ENCODE measurements around the gene CD59. TPM values are rescaled to one million over a fixed set of nuclear protein-coding genes. Genes with fewer than 3 reads are reported as not detected.

The CD59 gene
- total RNA-seq, 4 donors from 2014 or later: 190 to 448 (median 302) TPM

- Histone ChIP-seq H3K4me3 (no peak overlapping the region), H3K9me3 (no peaks in the 10 kb centered on the region), H3K4me1 (peaks cover 0 to 79% (median 40%) of the 10 kb centered on the region in 4 donors), H3K27ac (peak overlapping the region; percentile 8 to 96 (median 79)), H3K27me3 (no peaks in the 10 kb centered on the region), H3K36me3 (peaks cover 0 to 61% (median 11%) of the 10 kb centered on the region in 3 donors)
- TF ChIP-seq EP300 (IDR thresholded peaks at IDR 0.05): peak in 1 of 2 donors; percentile 65
- TF ChIP-seq POLR2A (IDR thresholded peaks at IDR 0.05): no peak
- no peak for TF ChIP-seq CTCF (IDR thresholded peaks at IDR 0.05)
- no peak for DNase-seq (ENCODE audit: low spot score in 2 of 2)
- WGBS, 2 donors: 27 to 35% methylated on average over 1 of the region's 1 CpG
Measured at GRCh38 chr11:33721426-33721825, 14.8 kb downstream of the CD59 start.

DNA sequence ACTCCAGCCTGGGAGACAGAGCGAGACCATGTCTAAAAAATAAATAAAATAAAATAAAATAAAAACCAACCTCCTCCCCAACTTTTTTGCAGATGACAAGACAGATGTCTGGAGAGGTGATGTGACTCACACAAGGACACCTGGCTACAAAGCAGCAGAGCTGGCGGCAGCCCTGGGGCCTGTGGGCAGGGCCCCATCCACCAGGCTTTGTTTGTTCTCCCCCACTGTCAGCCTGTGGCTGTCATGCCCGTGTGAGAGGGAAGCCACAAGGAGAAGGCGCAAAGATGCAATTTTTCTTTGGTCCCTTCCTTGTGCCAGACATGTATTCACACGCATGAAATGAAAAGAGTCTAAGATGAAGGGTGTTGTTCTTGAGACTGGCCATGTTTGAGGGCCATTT is 16.6 kb downstream of the CD59 start:
- Histone ChIP-seq H3K9me3 (no peaks in the 10 kb centered on the region), H3K27me3 (no peaks in the 10 kb centered on the region), H3K4me1 (peaks cover 0 to 80% (median 44%) of the 10 kb centered on the region in 4 donors), H3K4me3 (no peak overlapping the region), H3K36me3 (peaks cover 0 to 71% (median 11%) of the 10 kb centered on the region in 3 donors), H3K27ac (peak overlapping the region in 2 of 4 donors; percentile 90 to 96)
- no peak for TF ChIP-seq EP300 (IDR thresholded peaks at IDR 0.05)
- no peak for TF ChIP-seq POLR2A (IDR thresholded peaks at IDR 0.05)
- no peak for TF ChIP-seq CTCF (IDR thresholded peaks at IDR 0.05)
- WGBS, 2 donors: 83 to 85% methylated on average over 5 of the region's 5 CpGs
- no peak for DNase-seq (ENCODE audit: low spot score in 2 of 2)

DNA sequence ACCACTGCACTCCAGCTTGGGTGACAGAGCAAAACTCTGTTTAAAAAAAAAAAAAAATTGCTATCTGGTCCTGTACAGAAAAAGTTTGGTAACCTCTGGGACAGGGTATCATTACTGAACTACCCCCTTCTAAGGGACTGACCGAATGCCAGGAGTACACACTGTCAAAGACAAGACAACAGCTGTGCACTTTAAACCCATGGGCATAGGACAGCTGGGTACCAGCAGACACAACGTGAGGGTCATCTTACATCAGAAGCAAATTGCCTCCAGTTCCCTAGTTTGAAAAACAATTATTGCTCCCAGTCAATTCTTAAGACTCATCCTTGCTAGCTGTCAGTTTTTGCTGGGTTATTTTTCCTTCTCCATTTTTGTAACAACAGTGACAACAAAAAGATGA is 17.8 kb downstream of the CD59 start:
- peaks cover 0 to 79% (median 11%) of the 10 kb centered on the region in 3 donors for H3K36me3 ChIP-seq

DNA sequence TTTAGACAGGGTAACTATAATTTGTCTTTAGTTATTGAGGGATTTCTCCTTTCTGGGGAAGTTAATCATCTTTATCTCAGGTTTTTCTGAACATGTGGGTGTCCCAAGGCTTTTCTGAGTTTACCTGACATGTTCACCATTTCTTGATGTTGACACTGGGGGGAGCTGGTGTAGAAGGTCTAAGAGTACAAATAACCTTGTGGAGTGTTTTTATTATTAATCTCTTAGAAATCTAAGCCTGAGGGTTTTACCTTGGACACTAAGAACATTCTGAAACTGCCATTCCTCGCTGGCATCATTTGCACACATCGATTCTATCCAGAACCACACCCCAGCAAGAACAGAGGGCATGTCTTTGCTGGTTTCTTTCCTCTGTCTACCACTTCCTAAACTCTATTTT is 20.0 kb downstream of the CD59 start:
- Histone ChIP-seq H3K4me3 (no peak overlapping the region), H3K27ac (peak overlapping the region in 2 of 4 donors; percentile 45 to 72), H3K9me3 (no peaks in the 10 kb centered on the region), H3K36me3 (peaks cover 0 to 81% (median 11%) of the 10 kb centered on the region in 3 donors), H3K27me3 (no peaks in the 10 kb centered on the region), H3K4me1 (peaks cover 0 to 68% (median 17%) of the 10 kb centered on the region in 4 donors)
- WGBS, 2 donors: 69 to 77% methylated on average over 2 of the region's 2 CpGs
- TF ChIP-seq EP300 (IDR thresholded peaks at IDR 0.05) (no peak), CTCF (IDR thresholded peaks at IDR 0.05) (peak in 3 of 5 experiments; percentile 15 to 25 (median 15)), POLR2A (IDR thresholded peaks at IDR 0.05) (no peak)
- DNase-seq (ENCODE audit: low spot score in 2 of 2): no peak

More for the DNA sequence above, 17.8 kb downstream of the CD59 start:
- TF ChIP-seq CTCF (IDR thresholded peaks at IDR 0.05): no peak
- TF ChIP-seq POLR2A (IDR thresholded peaks at IDR 0.05): no peak
- no peak for TF ChIP-seq EP300 (IDR thresholded peaks at IDR 0.05)
- H3K27me3 ChIP-seq: no peaks in the 10 kb centered on the region
- DNase-seq (ENCODE audit: low spot score in 2 of 2): no peak
- peaks cover 0 to 80% (median 33%) of the 10 kb centered on the region in 4 donors for H3K4me1 ChIP-seq
- H3K27ac ChIP-seq: no peak overlapping the region
- H3K4me3 ChIP-seq: no peak overlapping the region
- 63 to 77% methylated on average over 2 of the region's 2 CpGs for WGBS, 2 donors
- no peaks in the 10 kb centered on the region for H3K9me3 ChIP-seq

GRCh38 chr11:33713856-33714398 is 22.3 kb downstream of the CD59 start:
- Histone ChIP-seq H3K4me1 (peaks cover 0 to 67% (median 14%) of the 10 kb centered on the region in 4 donors), H3K27me3 (no peaks in the 10 kb centered on the region), H3K36me3 (peaks cover 0 to 76% (median 15%) of the 10 kb centered on the region in 3 donors), H3K9me3 (no peaks in the 10 kb centered on the region), H3K27ac (peak overlapping the region in 2 of 4 donors; percentile 45 to 72), H3K4me3 (no peak overlapping the region)
- 47 to 65% methylated on average over 4 of the region's 4 CpGs for WGBS, 2 donors
- TF ChIP-seq POLR2A (IDR thresholded peaks at IDR 0.05): no peak
- no peak for TF ChIP-seq CTCF (IDR thresholded peaks at IDR 0.05)
- TF ChIP-seq EP300 (IDR thresholded peaks at IDR 0.05): no peak
- DNase-seq (ENCODE audit: low spot score in 2 of 2): no peak

Data from tibial nerve (tissue), 4 donors.